ENCODE data around the gene PROB1. TPM values are rescaled to one million over a fixed set of nuclear protein-coding genes. Genes with fewer than 3 reads are reported as not detected.

The PROB1 gene
- total and polyA plus RNA-seq, 9 of the 15 experiments (the other 6 are each of a cell fraction or from before 2014, with no cell fraction given): 0.01 to 1.8 (median 0.47) TPM

- no peak for TF ChIP-seq ZNF445 (CRISPR knock-in tag; IDR thresholded peaks at IDR 0.05; ENCODE audit: low read depth)
- TF ChIP-seq, protein P1, sequence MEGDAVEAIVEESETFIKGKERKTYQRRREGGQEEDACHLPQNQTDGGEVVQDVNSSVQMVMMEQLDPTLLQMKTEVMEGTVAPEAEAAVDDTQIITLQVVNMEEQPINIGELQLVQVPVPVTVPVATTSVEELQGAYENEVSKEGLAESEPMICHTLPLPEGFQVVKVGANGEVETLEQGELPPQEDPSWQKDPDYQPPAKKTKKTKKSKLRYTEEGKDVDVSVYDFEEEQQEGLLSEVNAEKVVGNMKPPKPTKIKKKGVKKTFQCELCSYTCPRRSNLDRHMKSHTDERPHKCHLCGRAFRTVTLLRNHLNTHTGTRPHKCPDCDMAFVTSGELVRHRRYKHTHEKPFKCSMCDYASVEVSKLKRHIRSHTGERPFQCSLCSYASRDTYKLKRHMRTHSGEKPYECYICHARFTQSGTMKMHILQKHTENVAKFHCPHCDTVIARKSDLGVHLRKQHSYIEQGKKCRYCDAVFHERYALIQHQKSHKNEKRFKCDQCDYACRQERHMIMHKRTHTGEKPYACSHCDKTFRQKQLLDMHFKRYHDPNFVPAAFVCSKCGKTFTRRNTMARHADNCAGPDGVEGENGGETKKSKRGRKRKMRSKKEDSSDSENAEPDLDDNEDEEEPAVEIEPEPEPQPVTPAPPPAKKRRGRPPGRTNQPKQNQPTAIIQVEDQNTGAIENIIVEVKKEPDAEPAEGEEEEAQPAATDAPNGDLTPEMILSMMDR (IDR thresholded peaks at IDR 0.05 in 2 of 3, conservative IDR thresholded peaks at IDR 0.05 in 1 of 3; ENCODE audit: insufficient read depth in 2 of 3, low read depth in 1 of 3, low read length in 3 of 3): no peak
- TF ChIP-seq GABPB1 (CRISPR knock-in tag; IDR thresholded peaks at IDR 0.05): peak; percentile 78
- peak; percentile 62; the same call in 1 of the 2 replicates for TF ChIP-seq CREB3 (tag; conservative IDR thresholded peaks at IDR 0.05; ENCODE audit: low read depth)
- no peak for TF ChIP-seq ZNF77 (CRISPR knock-in tag; IDR thresholded peaks at IDR 0.05)
- TF ChIP-seq ZNF507 (tag; conservative IDR thresholded peaks at IDR 0.05): no peak
- TF ChIP-seq ZNF12 (CRISPR knock-in tag; IDR thresholded peaks at IDR 0.05): no peak
- no peak for TF ChIP-seq PATZ1 (CRISPR knock-in tag; IDR thresholded peaks at IDR 0.05; ENCODE audit: borderline replicate concordance)
- TF ChIP-seq PHF20 (IDR thresholded peaks at IDR 0.05; ENCODE audit: partially characterized antibody): peak; percentile 38
- no peak for TF ChIP-seq THAP7 (CRISPR knock-in tag; IDR thresholded peaks at IDR 0.05)
- TF ChIP-seq ELF1 (tag; IDR thresholded peaks at IDR 0.05): peak; percentile 81
- TF ChIP-seq CC2D1A (IDR thresholded peaks at IDR 0.05): peak; percentile 99
- TF ChIP-seq ZNF277 (CRISPR knock-in tag; IDR thresholded peaks at IDR 0.05; ENCODE audit: borderline replicate concordance): no peak
- TF ChIP-seq MECOM (CRISPR knock-in tag; IDR thresholded peaks at IDR 0.05): no peak
- no peak for TF ChIP-seq COPS2 (conservative IDR thresholded peaks at IDR 0.05)
- no peak for TF ChIP-seq CHCHD3 (CRISPR knock-in tag; IDR thresholded peaks at IDR 0.05)
- TF ChIP-seq, protein P2, sequence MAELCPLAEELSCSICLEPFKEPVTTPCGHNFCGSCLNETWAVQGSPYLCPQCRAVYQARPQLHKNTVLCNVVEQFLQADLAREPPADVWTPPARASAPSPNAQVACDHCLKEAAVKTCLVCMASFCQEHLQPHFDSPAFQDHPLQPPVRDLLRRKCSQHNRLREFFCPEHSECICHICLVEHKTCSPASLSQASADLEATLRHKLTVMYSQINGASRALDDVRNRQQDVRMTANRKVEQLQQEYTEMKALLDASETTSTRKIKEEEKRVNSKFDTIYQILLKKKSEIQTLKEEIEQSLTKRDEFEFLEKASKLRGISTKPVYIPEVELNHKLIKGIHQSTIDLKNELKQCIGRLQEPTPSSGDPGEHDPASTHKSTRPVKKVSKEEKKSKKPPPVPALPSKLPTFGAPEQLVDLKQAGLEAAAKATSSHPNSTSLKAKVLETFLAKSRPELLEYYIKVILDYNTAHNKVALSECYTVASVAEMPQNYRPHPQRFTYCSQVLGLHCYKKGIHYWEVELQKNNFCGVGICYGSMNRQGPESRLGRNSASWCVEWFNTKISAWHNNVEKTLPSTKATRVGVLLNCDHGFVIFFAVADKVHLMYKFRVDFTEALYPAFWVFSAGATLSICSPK (IDR thresholded peaks at IDR 0.05; ENCODE audit: borderline replicate concordance): no peak
- no peak for TF ChIP-seq PYGO2 (tag; IDR thresholded peaks at IDR 0.05)
Measured at GRCh38 chr5:139403787-139404483, 9.0 kb upstream of the PROB1 start, which contains the start of gene SPATA24 (continued).
